Choroid plexus epithelial cell (primary cell): ENCODE results near the gene EEF2K.

Experiments used
- DNase-seq: peaks from one replicate; pipeline ENCODE4 v3.0.0-alpha.2; 2010; ENCODE audit warnings: low read depth
- H3K4me3 ChIP-seq: 2 replicates; pipeline ENCODE4 v1.5.1; 2011; ENCODE audit warnings: low read depth, mild to moderate bottlenecking, control low read depth, low read length, moderate library complexity
- CTCF ChIP-seq: conservative IDR thresholded peaks from 2 replicates; pipeline ENCODE4 v1.5.1; 2011; ENCODE audit warnings: low read depth, mild to moderate bottlenecking, control low read depth, inconsistent platforms, low read length, moderate library complexity

Gene EEF2K

GRCh38 chr16:22311520-22311919, 105.4 kb downstream of the EEF2K start:
- H3K4me3 ChIP-seq: no peak overlapping the region
- TF ChIP-seq CTCF: no peak

GRCh38 chr16:22312897-22313781, 107.1 kb downstream of the EEF2K start:
- no peak for TF ChIP-seq CTCF
- H3K4me3 ChIP-seq: no peak overlapping the region
- DNase-seq: no peak

More at GRCh38 chr16:22311520-22311919, 105.4 kb downstream of the EEF2K start:
- DNase-seq: no peak

- TF ChIP-seq CTCF: no peak
- no peak overlapping the region for H3K4me3 ChIP-seq
- DNase-seq: no peak
Measured at GRCh38 chr16:22313876-22314470, 107.9 kb downstream of the EEF2K start.

GRCh38 chr16:22314661-22315626, 108.9 kb downstream of the EEF2K start:
- no peak overlapping the region for H3K4me3 ChIP-seq
- TF ChIP-seq CTCF: no peak
- no peak for DNase-seq

- H3K4me3 ChIP-seq: no peak overlapping the region
- no peak for DNase-seq
- no peak for TF ChIP-seq CTCF
Measured at GRCh38 chr16:22315979-22316378, 109.9 kb downstream of the EEF2K start.

GRCh38 chr16:22316411-22316811, 110.3 kb downstream of the EEF2K start:
- no peak overlapping the region for H3K4me3 ChIP-seq
- TF ChIP-seq CTCF: no peak
- no peak for DNase-seq
